Measurements from ENCODE around the gene SULT4A1.

Gene SULT4A1

GRCh38 chr22:43858156-43858895 lies 4.0 kb downstream of the SULT4A1 start:
- TF ChIP-seq GABPA (IDR thresholded peaks at IDR 0.05; ENCODE audit: low read depth) (no peak), POLR2AphosphoS5 (IDR thresholded peaks at IDR 0.05; ENCODE audit: low read depth) (no peak), REST (IDR thresholded peaks at IDR 0.05; ENCODE audit: insufficient replicate concordance, low read depth) (no peak), CTCF (IDR thresholded peaks at IDR 0.05; ENCODE audit: insufficient read depth, low read length) (no peak), SPI1 (IDR thresholded peaks at IDR 0.05; ENCODE audit: borderline replicate concordance, low read depth) (no peak)
- DNase-seq (ENCODE audit: low read depth in 1 of 2, low spot score in 1 of 2) = no peak
- no peak overlapping the region for H3K27ac ChIP-seq (replicated peaks)
- H3K4me3 ChIP-seq (replicated peaks; ENCODE audit: insufficient read depth, low read length) = no peak overlapping the region
- H3K27me3 ChIP-seq (ENCODE audit: insufficient read depth, poor library complexity, severe bottlenecking) = peaks cover 4% of the 10 kb centered on the region

- Histone ChIP-seq H3K4me3 (replicated peaks; ENCODE audit: insufficient read depth, low read length) (no peak overlapping the region), H3K27ac (replicated peaks) (no peak overlapping the region), H3K27me3 (ENCODE audit: insufficient read depth, poor library complexity, severe bottlenecking) (no peaks in the 10 kb centered on the region)
- DNase-seq (ENCODE audit: low read depth in 1 of 2, low spot score in 1 of 2) = no peak
- TF ChIP-seq CTCF (IDR thresholded peaks at IDR 0.05; ENCODE audit: insufficient read depth, low read length) = no peak
- TF ChIP-seq REST (IDR thresholded peaks at IDR 0.05; ENCODE audit: insufficient replicate concordance, low read depth) = no peak
- no peak for TF ChIP-seq GABPA (IDR thresholded peaks at IDR 0.05; ENCODE audit: low read depth)
- no peak for TF ChIP-seq POLR2AphosphoS5 (IDR thresholded peaks at IDR 0.05; ENCODE audit: low read depth)
- TF ChIP-seq SPI1 (IDR thresholded peaks at IDR 0.05; ENCODE audit: borderline replicate concordance, low read depth) = no peak
Measured at GRCh38 chr22:43857367-43857766, 4.9 kb downstream of the SULT4A1 start.

- Histone ChIP-seq H3K27ac (replicated peaks) (no peak overlapping the region), H3K4me3 (replicated peaks; ENCODE audit: insufficient read depth, low read length) (no peak overlapping the region), H3K27me3 (ENCODE audit: insufficient read depth, poor library complexity, severe bottlenecking) (peaks cover 2% of the 10 kb centered on the region)
- TF ChIP-seq SPI1 (IDR thresholded peaks at IDR 0.05; ENCODE audit: borderline replicate concordance, low read depth) = no peak
- no peak for TF ChIP-seq POLR2AphosphoS5 (IDR thresholded peaks at IDR 0.05; ENCODE audit: low read depth)
- no peak for TF ChIP-seq REST (IDR thresholded peaks at IDR 0.05; ENCODE audit: insufficient replicate concordance, low read depth)
- DNase-seq (ENCODE audit: low read depth in 1 of 2, low spot score in 1 of 2) = no peak
Measured at GRCh38 chr22:43855431-43855830, 6.9 kb downstream of the SULT4A1 start.
